ENCODE results near the gene MINAR1.
"Not testable (repeated sequence)": the region's sequence is repeated elsewhere in the genome, so short reads cannot be mapped to it uniquely, and the experiment has no call there.

MINAR1 gene

GRCh38 chr15:79431636-79432344, at the start of gene MINAR1:
Gene MINAR1 (plus strand): TSS chr15:79432336. CDS start chr15:79456148, 23,812 bp downstream.
- DNase-seq, result no peak

- no peak for DNase-seq
Measured at GRCh38 chr15:79394231-79394630, 37.9 kb upstream of the MINAR1 start.

- no peak for DNase-seq
Measured at GRCh38 chr15:79396850-79397249, 35.3 kb upstream of the MINAR1 start.

GRCh38 chr15:79397269-79397910, 34.7 kb upstream of the MINAR1 start:
- DNase-seq, result no peak

GRCh38 chr15:79399606-79400005, 32.5 kb upstream of the MINAR1 start:
- DNase-seq, result no peak

GRCh38 chr15:79400650-79401049, 31.5 kb upstream of the MINAR1 start:
- DNase-seq, result no peak

GRCh38 chr15:79401301-79401700, 30.8 kb upstream of the MINAR1 start:
- no peak for DNase-seq

- no peak for DNase-seq
Measured at GRCh38 chr15:79402136-79402535, 30.0 kb upstream of the MINAR1 start.

- no peak for DNase-seq
Measured at GRCh38 chr15:79403501-79403900, 28.6 kb upstream of the MINAR1 start.

GRCh38 chr15:79406210-79406609, 25.9 kb upstream of the MINAR1 start:
- DNase-seq, result no peak

- DNase-seq, result no peak
Measured at GRCh38 chr15:79408041-79408440, 24.1 kb upstream of the MINAR1 start.

- DNase-seq, result no peak
Measured at GRCh38 chr15:79410237-79410636, 21.9 kb upstream of the MINAR1 start.

GRCh38 chr15:79412010-79412409, 20.1 kb upstream of the MINAR1 start:
- DNase-seq, result no peak

GRCh38 chr15:79412429-79412828, 19.7 kb upstream of the MINAR1 start:
- no peak for DNase-seq

- DNase-seq, result no peak
Measured at GRCh38 chr15:79416876-79417275, 15.3 kb upstream of the MINAR1 start.

- no peak for DNase-seq
Measured at GRCh38 chr15:79418693-79419279, 13.3 kb upstream of the MINAR1 start.

- no peak for DNase-seq
Measured at GRCh38 chr15:79425591-79426295, 6.4 kb upstream of the MINAR1 start.

- DNase-seq, result not testable (repeated sequence)
Measured at GRCh38 chr15:79426899-79427298, 5.2 kb upstream of the MINAR1 start.

GRCh38 chr15:79427781-79428598, 4.1 kb upstream of the MINAR1 start:
- no peak for DNase-seq

GRCh38 chr15:79430901-79431635, 1.1 kb upstream of the MINAR1 start:
- DNase-seq, result no peak

GRCh38 chr15:79432345-79433275, 474 bp downstream of the MINAR1 start:
- DNase-seq, result no peak
